NCI-H2107 treated with DMSO at 0.1 percent for 48 hours (cell line): Measurements from ENCODE around the gene BANP.
"Not testable (repeated sequence)": the region's sequence is repeated elsewhere in the genome, so short reads cannot be mapped to it uniquely, and the experiment has no call there.

Experiments used
- DNase-seq: peaks from one replicate; lab custom pipeline; 2025; ENCODE audit not compliant: unreplicated experiment; lab: John Stamatoyannopoulos, UW

Gene BANP

DNA sequence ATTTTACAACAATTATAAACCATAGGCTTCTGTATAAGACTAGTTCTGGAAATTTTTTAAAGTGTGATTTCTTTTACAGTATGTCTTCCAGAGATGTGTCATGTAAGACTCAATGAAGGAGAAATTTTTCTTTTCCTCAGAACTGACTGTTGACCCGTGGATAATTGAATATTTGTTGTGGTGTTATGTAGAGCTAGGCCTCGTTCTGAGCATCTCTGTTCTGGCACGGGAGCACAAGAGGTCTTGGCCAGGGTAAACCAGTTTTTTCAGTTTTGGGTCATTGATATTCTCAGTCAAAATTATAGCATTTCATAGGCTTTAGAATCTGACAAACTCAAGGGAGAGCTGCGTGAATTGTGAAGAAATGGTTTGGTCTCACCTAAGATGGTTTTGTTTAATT is 39.0 kb downstream of the BANP start:
- DNase-seq, result not testable (repeated sequence)

GRCh38 chr16:87992142-87992541 is 40.9 kb downstream of the BANP start:
- not testable (repeated sequence) for DNase-seq

- no peak for DNase-seq
Measured at GRCh38 chr16:87993901-87994300, 42.7 kb downstream of the BANP start.

DNA sequence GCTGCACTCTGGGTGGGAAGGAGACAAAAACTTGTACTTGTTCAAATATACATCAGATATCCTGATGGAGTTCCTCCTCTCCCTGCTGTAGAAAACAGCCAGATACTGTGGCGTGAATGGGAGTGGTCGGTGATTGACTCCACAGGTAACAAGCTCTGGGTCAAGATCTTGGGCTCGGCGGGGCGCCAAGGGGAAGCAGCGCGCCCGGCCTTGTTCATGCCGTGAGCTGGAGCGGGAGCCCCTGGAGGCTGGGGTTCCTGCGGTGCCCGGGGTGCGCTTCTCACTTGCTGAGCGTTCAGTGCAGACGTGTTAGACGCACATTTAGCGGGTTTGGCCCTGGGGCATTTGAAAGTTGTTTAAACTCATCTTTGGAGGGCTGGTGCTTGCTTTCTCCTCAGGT is 44.4 kb downstream of the BANP start:
- DNase-seq, result no peak

DNA sequence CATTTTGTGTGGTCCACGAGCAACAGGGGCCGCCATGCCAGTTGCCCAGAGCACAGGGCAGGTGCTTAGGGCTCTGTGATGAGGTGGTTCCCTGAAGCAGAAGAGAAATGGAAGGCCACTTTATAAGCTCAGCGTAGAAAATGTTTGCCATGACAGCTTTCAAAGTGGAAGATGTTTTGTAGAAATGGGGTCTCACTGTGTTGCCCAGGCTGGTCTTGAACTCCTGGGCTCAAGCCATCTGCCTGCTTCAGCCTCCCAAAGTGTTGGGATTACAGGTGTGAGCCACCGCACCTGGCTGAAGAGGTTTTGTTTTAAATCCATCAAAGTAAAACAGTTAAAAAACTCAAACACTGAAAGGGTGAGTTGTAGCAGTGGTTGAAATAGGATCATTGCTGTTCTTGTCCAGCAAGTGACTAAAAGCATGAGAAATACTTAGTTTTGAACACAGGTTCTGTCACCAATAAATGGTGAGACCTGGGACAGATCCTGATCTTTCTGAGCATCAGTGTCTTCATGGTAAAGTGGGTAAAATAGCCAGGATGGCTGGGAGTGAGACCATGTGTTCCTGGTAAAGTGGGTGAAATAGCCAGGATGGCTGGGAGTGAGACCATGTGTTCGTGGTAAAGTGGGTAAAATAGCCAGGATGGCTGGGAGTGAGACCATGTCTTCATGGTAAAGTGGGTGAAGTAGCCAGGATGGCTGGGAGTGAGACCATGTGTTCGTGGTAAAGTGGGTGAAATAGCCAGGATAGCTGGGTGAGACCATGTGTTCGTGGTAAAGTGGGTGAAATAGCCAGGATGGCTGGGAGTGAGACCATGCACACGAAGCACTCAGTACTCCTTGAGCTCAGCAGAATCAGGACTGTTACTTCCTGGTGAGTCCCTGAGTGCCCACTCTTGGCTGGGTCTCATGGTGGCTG is 46.0 kb downstream of the BANP start:
- DNase-seq, result no peak

- not testable (repeated sequence) for DNase-seq
Measured at GRCh38 chr16:87998184-87998793, 47.1 kb downstream of the BANP start.

DNA sequence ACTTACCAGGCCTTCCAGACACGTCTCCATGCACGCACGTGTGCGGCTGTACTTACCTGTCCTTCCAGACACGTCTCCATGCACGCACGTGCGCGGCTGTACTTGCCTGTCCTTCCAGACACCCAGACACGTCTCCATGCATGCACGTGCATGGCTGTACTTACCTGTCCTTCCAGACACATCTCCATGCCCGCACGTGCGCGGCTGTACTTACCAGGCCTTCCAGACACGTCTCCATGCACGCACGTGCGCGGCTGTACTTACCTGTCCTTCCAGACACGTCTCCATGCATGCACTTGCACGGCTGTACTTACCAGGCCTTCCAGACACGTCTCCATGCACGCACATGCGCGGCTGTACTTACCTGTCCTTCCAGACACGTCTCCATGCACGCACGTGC is 47.8 kb downstream of the BANP start:
- DNase-seq, result not testable (repeated sequence)

GRCh38 chr16:88002211-88002610 is 51.0 kb downstream of the BANP start:
- DNase-seq, result no peak

DNA sequence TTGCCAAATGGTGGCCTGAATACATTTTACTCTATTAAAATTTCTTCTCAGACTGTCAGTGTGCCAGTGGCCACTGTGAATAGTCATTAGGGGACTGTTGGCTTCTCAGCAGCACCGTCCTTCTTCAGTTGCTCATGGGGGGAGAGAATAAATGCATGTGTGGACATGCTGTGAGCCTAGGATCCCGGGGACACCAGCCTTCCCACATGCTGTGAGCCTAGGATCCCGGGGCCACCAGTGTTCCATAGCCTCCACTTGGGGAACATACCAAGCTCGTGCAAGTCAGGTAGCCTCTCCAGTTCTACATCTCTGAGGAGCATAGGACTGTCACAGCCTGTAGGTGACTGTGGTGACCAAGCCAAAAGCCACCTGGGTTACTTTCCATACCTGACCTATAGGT is 51.5 kb downstream of the BANP start:
- DNase-seq, result no peak

- no peak for DNase-seq
Measured at GRCh38 chr16:88003316-88003715, 52.1 kb downstream of the BANP start.

DNA sequence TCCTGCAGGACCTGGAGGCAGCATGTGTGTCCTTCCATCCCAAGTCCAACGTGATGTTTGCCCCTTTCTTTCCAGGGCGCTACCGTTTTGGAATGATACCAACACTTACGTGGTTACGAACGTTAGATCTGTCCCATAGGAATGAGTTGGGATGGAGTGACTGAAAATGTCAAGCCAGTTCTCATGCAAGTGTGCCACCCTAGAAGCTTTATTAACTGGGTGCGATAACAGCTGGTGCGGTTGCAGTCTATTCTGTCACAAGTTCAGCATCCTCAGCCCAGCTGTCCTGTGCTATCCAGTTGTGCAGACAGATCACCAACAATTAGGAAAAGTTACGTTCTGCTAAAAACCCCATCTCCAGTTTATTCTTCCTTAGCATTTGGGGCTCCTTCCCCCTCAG is 52.5 kb downstream of the BANP start:
- DNase-seq, result no peak

GRCh38 chr16:88004391-88004790 is 53.2 kb downstream of the BANP start:
- DNase-seq, result no peak

DNA sequence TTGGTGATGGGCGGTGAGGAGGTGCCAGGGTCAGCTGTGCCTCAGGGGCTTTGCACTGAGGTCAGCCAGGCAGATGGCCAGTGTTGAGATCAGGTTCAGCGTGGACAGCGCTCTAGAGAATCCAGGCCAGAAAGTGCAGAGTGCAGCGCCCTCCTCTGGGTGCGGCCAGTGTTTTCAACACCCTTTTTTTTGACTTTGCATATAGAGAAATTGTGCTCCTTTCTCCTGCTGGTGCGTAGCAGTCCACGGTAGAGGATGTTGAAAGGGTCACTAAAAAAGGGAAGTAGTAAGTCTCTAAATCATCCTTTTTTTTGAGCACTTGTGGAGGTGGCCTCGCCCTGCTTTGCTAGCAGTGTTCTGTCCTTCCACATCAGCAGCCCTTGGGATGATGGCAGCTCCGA is 53.9 kb downstream of the BANP start:
- no peak for DNase-seq

GRCh38 chr16:88005968-88006367 is 54.7 kb downstream of the BANP start:
- DNase-seq, result no peak

GRCh38 chr16:88007321-88007731 is 56.1 kb downstream of the BANP start:
- DNase-seq, result no peak

- DNase-seq, result no peak
Measured at GRCh38 chr16:88008840-88009239, 57.6 kb downstream of the BANP start.

DNA sequence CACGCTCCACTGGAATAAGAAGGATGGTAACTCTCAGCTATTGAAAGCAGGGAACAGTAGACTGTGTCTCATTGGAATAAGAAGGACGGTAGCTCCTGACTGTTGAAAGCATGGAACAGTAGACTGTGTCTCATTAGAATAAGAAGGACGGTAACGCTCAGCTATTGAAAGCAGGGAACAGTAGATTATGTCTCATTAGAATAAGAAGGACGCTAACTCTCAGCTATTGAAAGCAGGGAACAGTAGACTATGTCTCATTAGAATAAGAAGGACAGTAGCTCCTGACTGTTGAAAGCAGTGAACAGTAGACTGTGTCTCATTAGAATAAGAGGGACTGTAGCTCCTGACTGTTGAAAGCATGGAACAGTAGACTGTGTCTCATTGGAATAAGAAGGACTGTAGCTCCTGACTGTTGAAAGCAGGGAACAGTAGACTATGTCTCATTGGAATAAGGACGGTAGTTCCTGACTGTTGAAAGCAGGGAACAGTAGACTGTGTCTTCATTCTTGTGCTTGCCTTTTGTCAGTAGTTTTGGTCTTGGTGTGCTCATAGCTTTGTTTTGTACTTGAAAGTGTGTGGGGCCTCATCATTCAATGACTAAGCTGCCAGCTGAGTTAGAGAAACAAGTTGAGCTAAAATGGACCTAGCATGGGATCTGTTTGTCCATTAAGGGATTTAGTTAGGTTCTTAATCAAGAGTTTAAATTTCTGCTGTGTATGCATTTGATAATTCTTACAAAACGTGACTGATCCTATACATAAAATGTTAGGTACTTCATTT is 58.5 kb downstream of the BANP start:
- DNase-seq, result no peak

- no peak for DNase-seq
Measured at GRCh38 chr16:88010343-88010967, 59.2 kb downstream of the BANP start.

DNA sequence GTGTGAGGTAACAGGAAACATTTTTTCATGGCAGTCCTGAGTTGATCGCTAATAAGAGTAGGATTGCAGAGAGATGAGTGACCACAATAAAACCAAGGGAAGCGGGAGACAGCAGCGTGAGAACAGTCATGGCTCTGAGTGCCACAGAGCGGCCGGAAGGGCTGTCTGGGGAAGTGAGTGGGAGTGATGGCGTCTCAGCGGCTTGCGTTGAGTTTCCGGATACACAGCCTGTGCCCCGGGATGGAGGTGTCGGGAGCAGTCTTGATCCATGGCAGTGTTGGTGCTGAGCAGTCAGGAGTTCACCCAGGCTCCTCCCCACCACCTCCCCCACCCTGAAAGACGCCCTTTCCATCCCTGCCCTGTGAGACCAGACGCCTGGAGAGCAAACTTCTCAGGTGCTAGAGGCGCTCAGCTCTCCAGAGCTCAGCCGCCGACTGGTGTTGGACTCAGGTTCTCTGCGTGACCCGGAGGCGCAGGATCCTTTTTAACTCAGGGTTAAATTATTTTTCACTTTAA is 59.8 kb downstream of the BANP start:
- no peak for DNase-seq

DNA sequence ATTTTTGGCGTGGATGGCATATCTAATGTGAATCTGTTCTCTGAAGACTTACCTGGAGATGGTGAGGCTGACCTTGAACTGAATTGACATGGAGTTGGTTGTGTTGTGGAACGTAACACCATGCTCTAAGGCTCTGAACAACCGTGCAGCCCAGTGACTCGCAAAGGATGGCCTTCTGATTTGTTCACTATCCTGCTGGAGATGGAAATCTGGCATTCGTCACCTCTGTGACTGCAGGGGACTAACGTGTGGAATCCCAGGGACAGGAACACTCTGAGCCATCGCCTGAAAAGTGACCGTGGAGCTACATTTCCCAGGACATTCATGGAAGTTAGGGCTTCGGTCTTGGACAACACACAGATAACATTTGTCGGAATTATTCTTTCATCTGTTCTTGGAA is 61.1 kb downstream of the BANP start:
- no peak for DNase-seq

GRCh38 chr16:88013091-88013609 is 61.9 kb downstream of the BANP start:
- no peak for DNase-seq
